Testis (tissue), 2 donors: ENCODE data around the gene RGS12.

Experiments used
- CTCF ChIP-seq, 3 experiments: fragments of 450-650 bp in 2 of 3; fragments of 200-600 bp in 1 of 3; sonication (generic) in 1 of 3; IDR thresholded peaks; one replicate each; pipeline ENCODE4 v1.5.1; 2016 to 2019; ENCODE audit warnings: antibody characterized with exemption in 3 of 3, mild to moderate bottlenecking in 2 of 3, moderate library complexity in 1 of 3
- POLR2A ChIP-seq: fragments of 450-650 bp; IDR thresholded peaks from one replicate; pipeline ENCODE4 v1.6.1; 2017; ENCODE audit warnings: antibody characterized with exemption, mild to moderate bottlenecking, moderate library complexity

GRCh38 chr4:3252831-3253641 lies 39.8 kb upstream of the RGS12 start:
- no peak for TF ChIP-seq CTCF (IDR thresholded peaks at IDR 0.05)
- no peak for TF ChIP-seq POLR2A
